ENCODE results near the gene CMYA5.
"Not testable (repeated sequence)": the region's sequence is repeated elsewhere in the genome, so short reads cannot be mapped to it uniquely, and the experiment has no call there.

The CMYA5 gene

GRCh38 chr5:79774855-79775237 is 85.2 kb downstream of the CMYA5 start:
- TF ChIP-seq ZC3H10 (CRISPR knock-in tag; IDR thresholded peaks at IDR 0.05) (no peak), BACH2 (CRISPR knock-in tag; IDR thresholded peaks at IDR 0.05; ENCODE audit: borderline replicate concordance) (no peak), CSDC2 (CRISPR knock-in tag; IDR thresholded peaks at IDR 0.05) (no peak), ZNF70 (CRISPR knock-in tag; IDR thresholded peaks at IDR 0.05) (no peak), ZFP30 (CRISPR knock-in tag; IDR thresholded peaks at IDR 0.05) (no peak), OSR1 (CRISPR knock-in tag; IDR thresholded peaks at IDR 0.05) (no peak), ZNF565 (CRISPR knock-in tag; conservative IDR thresholded peaks at IDR 0.05; ENCODE audit: low read depth) (no peak), PPARA (CRISPR knock-in tag; IDR thresholded peaks at IDR 0.05; ENCODE audit: borderline replicate concordance) (no peak), SNAI2 (CRISPR knock-in tag; IDR thresholded peaks at IDR 0.05) (no peak), ARNTL (CRISPR knock-in tag; IDR thresholded peaks at IDR 0.05; ENCODE audit: borderline replicate concordance, low read depth) (no peak), TCF4 (CRISPR knock-in tag; IDR thresholded peaks at IDR 0.05; ENCODE audit: borderline replicate concordance) (no peak), ZNF8 (CRISPR knock-in tag; IDR thresholded peaks at IDR 0.05) (no peak), ESRRG (CRISPR knock-in tag; IDR thresholded peaks at IDR 0.05) (no peak), GLIS3 (CRISPR knock-in tag; IDR thresholded peaks at IDR 0.05) (no peak), POU6F1 (CRISPR knock-in tag; IDR thresholded peaks at IDR 0.05; ENCODE audit: borderline replicate concordance, low read depth) (no peak)
- TF ChIP-seq, protein P1, sequence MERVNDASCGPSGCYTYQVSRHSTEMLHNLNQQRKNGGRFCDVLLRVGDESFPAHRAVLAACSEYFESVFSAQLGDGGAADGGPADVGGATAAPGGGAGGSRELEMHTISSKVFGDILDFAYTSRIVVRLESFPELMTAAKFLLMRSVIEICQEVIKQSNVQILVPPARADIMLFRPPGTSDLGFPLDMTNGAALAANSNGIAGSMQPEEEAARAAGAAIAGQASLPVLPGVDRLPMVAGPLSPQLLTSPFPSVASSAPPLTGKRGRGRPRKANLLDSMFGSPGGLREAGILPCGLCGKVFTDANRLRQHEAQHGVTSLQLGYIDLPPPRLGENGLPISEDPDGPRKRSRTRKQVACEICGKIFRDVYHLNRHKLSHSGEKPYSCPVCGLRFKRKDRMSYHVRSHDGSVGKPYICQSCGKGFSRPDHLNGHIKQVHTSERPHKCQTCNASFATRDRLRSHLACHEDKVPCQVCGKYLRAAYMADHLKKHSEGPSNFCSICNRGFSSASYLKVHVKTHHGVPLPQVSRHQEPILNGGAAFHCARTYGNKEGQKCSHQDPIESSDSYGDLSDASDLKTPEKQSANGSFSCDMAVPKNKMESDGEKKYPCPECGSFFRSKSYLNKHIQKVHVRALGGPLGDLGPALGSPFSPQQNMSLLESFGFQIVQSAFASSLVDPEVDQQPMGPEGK (CRISPR knock-in tag; IDR thresholded peaks at IDR 0.05; ENCODE audit: borderline replicate concordance): no peak
- TF ChIP-seq, protein P2, sequence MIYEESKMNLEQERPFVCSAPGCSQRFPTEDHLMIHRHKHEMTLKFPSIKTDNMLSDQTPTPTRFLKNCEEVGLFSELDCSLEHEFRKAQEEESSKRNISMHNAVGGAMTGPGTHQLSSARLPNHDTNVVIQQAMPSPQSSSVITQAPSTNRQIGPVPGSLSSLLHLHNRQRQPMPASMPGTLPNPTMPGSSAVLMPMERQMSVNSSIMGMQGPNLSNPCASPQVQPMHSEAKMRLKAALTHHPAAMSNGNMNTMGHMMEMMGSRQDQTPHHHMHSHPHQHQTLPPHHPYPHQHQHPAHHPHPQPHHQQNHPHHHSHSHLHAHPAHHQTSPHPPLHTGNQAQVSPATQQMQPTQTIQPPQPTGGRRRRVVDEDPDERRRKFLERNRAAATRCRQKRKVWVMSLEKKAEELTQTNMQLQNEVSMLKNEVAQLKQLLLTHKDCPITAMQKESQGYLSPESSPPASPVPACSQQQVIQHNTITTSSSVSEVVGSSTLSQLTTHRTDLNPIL (CRISPR knock-in tag; IDR thresholded peaks at IDR 0.05; ENCODE audit: low read depth): no peak
- TF ChIP-seq, protein P3, sequence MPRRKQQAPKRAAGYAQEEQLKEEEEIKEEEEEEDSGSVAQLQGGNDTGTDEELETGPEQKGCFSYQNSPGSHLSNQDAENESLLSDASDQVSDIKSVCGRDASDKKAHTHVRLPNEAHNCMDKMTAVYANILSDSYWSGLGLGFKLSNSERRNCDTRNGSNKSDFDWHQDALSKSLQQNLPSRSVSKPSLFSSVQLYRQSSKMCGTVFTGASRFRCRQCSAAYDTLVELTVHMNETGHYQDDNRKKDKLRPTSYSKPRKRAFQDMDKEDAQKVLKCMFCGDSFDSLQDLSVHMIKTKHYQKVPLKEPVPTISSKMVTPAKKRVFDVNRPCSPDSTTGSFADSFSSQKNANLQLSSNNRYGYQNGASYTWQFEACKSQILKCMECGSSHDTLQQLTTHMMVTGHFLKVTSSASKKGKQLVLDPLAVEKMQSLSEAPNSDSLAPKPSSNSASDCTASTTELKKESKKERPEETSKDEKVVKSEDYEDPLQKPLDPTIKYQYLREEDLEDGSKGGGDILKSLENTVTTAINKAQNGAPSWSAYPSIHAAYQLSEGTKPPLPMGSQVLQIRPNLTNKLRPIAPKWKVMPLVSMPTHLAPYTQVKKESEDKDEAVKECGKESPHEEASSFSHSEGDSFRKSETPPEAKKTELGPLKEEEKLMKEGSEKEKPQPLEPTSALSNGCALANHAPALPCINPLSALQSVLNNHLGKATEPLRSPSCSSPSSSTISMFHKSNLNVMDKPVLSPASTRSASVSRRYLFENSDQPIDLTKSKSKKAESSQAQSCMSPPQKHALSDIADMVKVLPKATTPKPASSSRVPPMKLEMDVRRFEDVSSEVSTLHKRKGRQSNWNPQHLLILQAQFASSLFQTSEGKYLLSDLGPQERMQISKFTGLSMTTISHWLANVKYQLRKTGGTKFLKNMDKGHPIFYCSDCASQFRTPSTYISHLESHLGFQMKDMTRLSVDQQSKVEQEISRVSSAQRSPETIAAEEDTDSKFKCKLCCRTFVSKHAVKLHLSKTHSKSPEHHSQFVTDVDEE (CRISPR knock-in tag; IDR thresholded peaks at IDR 0.05): no peak
- no peak for ATAC-seq

DNA sequence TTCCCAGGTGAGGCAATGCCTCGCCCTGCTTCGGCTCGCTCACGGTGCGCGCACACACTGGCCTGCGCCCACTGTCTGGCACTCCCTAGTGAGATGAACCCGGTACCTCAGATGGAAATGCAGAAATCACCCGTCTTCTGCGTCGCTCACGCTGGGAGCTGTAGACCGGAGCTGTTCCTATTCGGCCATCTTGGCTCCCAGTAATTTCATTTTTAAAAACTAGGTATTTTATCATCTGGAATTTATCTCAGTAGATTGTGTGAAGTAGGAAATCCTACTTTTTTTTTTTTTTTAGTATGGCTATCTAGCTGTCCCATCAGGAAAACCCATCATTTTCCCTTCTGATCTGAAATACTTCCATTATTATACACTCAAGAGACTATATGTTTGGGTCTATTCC is 95.1 kb downstream of the CMYA5 start:
- not testable (repeated sequence) for ATAC-seq

DNA sequence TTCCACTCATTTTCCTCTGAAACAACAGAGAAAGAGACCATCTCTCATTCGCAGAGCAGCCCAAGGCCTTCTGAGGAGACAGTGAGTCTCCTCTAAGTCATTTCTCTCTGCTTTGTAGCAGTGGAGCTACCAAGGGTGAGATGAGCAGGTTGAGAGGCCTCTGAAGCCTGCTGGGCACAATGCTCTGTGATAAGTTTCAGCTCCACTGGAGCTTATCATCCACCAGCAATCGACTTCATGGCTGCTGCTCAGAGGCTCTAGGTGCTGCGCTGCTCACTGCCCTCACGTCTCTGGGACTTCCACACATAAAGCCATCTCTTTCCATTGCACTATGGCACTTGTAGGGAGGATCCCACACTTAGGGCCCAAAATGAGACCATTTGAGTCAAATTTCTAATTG is 96.3 kb downstream of the CMYA5 start:
- no peak for TF ChIP-seq OSR1 (CRISPR knock-in tag; IDR thresholded peaks at IDR 0.05)
- no peak for TF ChIP-seq TCF4 (CRISPR knock-in tag; IDR thresholded peaks at IDR 0.05; ENCODE audit: borderline replicate concordance)
- TF ChIP-seq SNAI2 (CRISPR knock-in tag; IDR thresholded peaks at IDR 0.05): no peak
- TF ChIP-seq ESRRG (CRISPR knock-in tag; IDR thresholded peaks at IDR 0.05): no peak
- no peak for TF ChIP-seq CSDC2 (CRISPR knock-in tag; IDR thresholded peaks at IDR 0.05)
- no peak for TF ChIP-seq CSRNP3 (CRISPR knock-in tag; IDR thresholded peaks at IDR 0.05)
- no peak for TF ChIP-seq GLIS3 (CRISPR knock-in tag; IDR thresholded peaks at IDR 0.05)
- no peak for TF ChIP-seq RARB (CRISPR knock-in tag; IDR thresholded peaks at IDR 0.05)
- no peak for TF ChIP-seq ZFP30 (CRISPR knock-in tag; IDR thresholded peaks at IDR 0.05)
- TF ChIP-seq PPARA (CRISPR knock-in tag; IDR thresholded peaks at IDR 0.05; ENCODE audit: borderline replicate concordance): no peak
- no peak for TF ChIP-seq ZNF70 (CRISPR knock-in tag; IDR thresholded peaks at IDR 0.05)
- no peak for TF ChIP-seq ZC3H10 (CRISPR knock-in tag; IDR thresholded peaks at IDR 0.05)
- TF ChIP-seq TOX (CRISPR knock-in tag; IDR thresholded peaks at IDR 0.05; ENCODE audit: borderline replicate concordance): no peak
- TF ChIP-seq ARNTL (CRISPR knock-in tag; IDR thresholded peaks at IDR 0.05; ENCODE audit: borderline replicate concordance, low read depth): no peak
- no peak for TF ChIP-seq ZFP3 (CRISPR knock-in tag; IDR thresholded peaks at IDR 0.05)
- TF ChIP-seq, protein P2 (CRISPR knock-in tag; IDR thresholded peaks at IDR 0.05; ENCODE audit: low read depth): no peak
- TF ChIP-seq ZNF565 (CRISPR knock-in tag; conservative IDR thresholded peaks at IDR 0.05; ENCODE audit: low read depth): no peak
- no peak for ATAC-seq
